ENCODE data around the gene HBM. TPM values are rescaled to one million over a fixed set of nuclear protein-coding genes. Genes with fewer than 3 reads are reported as not detected.

HBM gene
- total RNA-seq, 4 donors from 2014 or later, result 3.8 TPM; not detected in 3

DNA sequence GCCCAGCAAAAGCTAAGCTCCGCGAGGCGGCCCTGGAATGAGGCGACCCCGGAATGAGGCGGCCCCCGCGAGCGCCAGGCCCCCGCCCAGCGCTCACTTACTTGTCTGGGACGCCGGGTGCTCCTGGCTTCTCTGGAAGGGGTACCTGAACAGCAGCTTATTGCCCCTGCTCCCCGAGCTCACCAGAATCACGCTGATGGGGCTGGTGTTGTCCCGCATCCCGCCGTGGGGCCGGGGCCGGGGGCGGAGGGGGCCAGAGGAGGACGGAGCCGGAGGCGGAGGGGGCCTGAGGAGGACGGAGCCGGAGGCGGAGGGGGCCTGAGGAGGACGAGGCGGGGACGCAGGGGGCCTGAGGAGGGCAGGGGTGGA lies 27.7 kb upstream of the HBM start:
- no peaks in the 10 kb centered on the region for H3K36me3 ChIP-seq
- H3K4me1 ChIP-seq, result peaks cover 6 to 17% (median 12%) of the 10 kb centered on the region in 4 donors
- peak overlapping the region; percentile 79 to 88 (median 87) for H3K27ac ChIP-seq (replicated peaks in 1 of 4)
- peak overlapping the region; percentile 71 to 89 (median 72) for H3K4me3 ChIP-seq
- no peaks in the 10 kb centered on the region for H3K9me3 ChIP-seq
- TF ChIP-seq EP300 (IDR thresholded peaks at IDR 0.05) (no peak), POLR2A (IDR thresholded peaks at IDR 0.05; ENCODE audit: low read depth) (no peak), POLR2AphosphoS5 (IDR thresholded peaks at IDR 0.05) (no peak)
- TF ChIP-seq, protein P1, sequence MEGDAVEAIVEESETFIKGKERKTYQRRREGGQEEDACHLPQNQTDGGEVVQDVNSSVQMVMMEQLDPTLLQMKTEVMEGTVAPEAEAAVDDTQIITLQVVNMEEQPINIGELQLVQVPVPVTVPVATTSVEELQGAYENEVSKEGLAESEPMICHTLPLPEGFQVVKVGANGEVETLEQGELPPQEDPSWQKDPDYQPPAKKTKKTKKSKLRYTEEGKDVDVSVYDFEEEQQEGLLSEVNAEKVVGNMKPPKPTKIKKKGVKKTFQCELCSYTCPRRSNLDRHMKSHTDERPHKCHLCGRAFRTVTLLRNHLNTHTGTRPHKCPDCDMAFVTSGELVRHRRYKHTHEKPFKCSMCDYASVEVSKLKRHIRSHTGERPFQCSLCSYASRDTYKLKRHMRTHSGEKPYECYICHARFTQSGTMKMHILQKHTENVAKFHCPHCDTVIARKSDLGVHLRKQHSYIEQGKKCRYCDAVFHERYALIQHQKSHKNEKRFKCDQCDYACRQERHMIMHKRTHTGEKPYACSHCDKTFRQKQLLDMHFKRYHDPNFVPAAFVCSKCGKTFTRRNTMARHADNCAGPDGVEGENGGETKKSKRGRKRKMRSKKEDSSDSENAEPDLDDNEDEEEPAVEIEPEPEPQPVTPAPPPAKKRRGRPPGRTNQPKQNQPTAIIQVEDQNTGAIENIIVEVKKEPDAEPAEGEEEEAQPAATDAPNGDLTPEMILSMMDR (IDR thresholded peaks at IDR 0.05), result no peak
- H3K27me3 ChIP-seq, result peaks cover 0 to 7% (median 0%) of the 10 kb centered on the region in 4 donors
- DNase-seq (ENCODE audit: extremely low spot score), result no peak
- WGBS, result 3% methylated on average over 14 of the region's 30 CpGs
- intact Hi-C loops (cut with DNase I), result no loop called here

DNA sequence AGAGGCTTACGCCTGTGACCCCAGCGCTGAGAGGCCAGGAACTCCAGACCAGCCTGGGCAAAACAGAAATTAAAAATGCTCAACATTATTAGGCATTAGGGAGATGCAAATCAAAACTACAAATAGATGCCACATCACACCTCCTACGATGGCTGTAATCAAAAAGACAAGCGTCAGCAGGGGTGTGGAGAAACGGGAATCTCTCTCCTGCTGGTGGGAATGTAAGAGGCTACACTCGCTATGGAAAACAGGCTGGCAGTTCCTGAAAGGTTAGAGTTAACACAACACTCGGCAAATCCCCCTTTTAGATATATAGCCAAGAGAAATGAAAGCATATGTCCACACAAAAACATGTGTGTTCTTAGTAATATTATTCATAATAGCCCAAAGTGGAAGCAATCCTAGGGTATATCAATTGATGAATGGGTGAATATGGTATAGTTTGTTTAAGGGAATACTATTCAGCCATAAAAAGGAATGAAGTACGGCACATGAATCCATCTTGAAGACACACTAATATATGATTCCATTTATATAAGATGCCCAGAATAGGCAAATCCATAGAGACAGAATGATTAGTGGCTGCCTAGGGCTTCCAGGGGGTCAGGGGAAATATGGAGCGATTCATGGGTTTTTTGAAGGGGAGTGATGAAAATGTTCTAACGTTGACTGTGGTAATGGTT lies 25.5 kb upstream of the HBM start:
- TF ChIP-seq POLR2AphosphoS5 (IDR thresholded peaks at IDR 0.05), result no peak
- no peak for TF ChIP-seq EP300 (IDR thresholded peaks at IDR 0.05)
- TF ChIP-seq, protein P1 (IDR thresholded peaks at IDR 0.05), result no peak
- no peak for TF ChIP-seq POLR2A (IDR thresholded peaks at IDR 0.05; ENCODE audit: low read depth)
- Histone ChIP-seq H3K27me3 (peaks cover 0 to 11% (median 2%) of the 10 kb centered on the region in 4 donors), H3K4me1 (peaks cover 6 to 17% (median 12%) of the 10 kb centered on the region in 4 donors), H3K4me3 (no peak overlapping the region), H3K9me3 (no peaks in the 10 kb centered on the region), H3K27ac (replicated peaks in 1 of 4) (no peak overlapping the region), H3K36me3 (no peaks in the 10 kb centered on the region)
- WGBS, result 71% methylated on average over 10 of the region's 10 CpGs
- no peak for DNase-seq (ENCODE audit: extremely low spot score)
- intact Hi-C loops (cut with DNase I), result no loop called here

DNA sequence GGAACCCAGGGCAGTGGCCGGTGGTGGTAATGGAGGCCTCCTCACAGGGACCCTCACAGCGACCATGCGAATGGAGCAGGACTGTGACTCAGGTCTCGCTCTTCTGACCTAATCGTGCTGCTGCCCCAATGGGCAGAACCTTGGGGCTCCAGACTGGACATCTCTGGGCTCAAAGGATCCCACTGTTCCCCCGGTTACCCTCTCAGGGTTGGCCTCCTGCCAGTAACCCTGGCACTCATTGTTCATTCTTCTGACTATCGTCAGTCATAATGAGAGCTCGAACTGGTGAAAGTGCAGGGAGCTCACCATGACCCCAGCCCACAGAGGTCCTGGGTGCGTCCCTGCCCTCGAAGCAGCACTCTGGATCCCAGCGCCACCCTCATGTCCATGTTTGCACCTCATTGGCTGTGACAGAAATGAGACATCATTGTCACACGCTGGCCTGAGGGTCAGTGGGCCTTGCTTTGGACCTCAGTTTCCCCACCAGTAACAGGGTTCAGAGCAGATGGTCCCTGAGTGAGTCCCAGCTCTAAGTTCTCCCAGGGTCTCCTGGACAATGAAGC lies 23.3 kb upstream of the HBM start:
- 76% methylated on average over 12 of the region's 12 CpGs for WGBS
- no peaks in the 10 kb centered on the region for H3K9me3 ChIP-seq
- no peaks in the 10 kb centered on the region for H3K36me3 ChIP-seq
- peaks cover 3 to 12% (median 8%) of the 10 kb centered on the region in 4 donors for H3K4me1 ChIP-seq
- DNase-seq (ENCODE audit: extremely low spot score), result no peak
- H3K27ac ChIP-seq (replicated peaks in 1 of 4), result no peak overlapping the region
- H3K4me3 ChIP-seq, result no peak overlapping the region
- intact Hi-C loops (cut with DNase I), result no loop called here
- no peak for TF ChIP-seq POLR2A (IDR thresholded peaks at IDR 0.05; ENCODE audit: low read depth)
- TF ChIP-seq POLR2AphosphoS5 (IDR thresholded peaks at IDR 0.05), result no peak
- TF ChIP-seq EP300 (IDR thresholded peaks at IDR 0.05), result no peak
- TF ChIP-seq, protein P1 (IDR thresholded peaks at IDR 0.05), result no peak
- peaks cover 0 to 32% (median 2%) of the 10 kb centered on the region in 4 donors for H3K27me3 ChIP-seq

DNA sequence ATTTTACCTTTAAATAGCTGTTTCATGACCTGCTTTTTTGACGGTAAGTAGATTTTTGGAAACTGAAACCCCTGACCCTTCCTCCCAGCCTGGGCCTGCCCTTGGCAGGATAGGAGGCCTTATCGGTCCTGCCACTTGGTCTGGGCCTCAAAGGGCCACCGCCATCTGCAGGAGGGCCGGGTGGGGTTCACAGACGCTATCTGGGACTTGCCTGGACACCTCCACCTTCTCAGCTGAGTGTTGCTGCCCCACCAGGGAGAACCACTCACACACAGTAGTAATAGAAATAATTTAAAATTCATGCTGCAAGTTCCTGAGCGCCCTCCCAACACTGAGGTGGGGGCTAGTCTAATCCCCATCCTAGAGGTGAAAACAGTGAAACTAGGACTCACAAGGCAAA lies 22.7 kb upstream of the HBM start:
- Histone ChIP-seq H3K9me3 (no peaks in the 10 kb centered on the region), H3K36me3 (no peaks in the 10 kb centered on the region), H3K4me1 (peaks cover 0 to 8% (median 3%) of the 10 kb centered on the region in 4 donors), H3K4me3 (no peak overlapping the region), H3K27ac (replicated peaks in 1 of 4) (no peak overlapping the region), H3K27me3 (peaks cover 0 to 36% (median 2%) of the 10 kb centered on the region in 4 donors)
- DNase-seq (ENCODE audit: extremely low spot score), result no peak
- intact Hi-C loops (cut with DNase I), result no loop called here
- WGBS, result 84% methylated on average over 6 of the region's 6 CpGs
- TF ChIP-seq EP300 (IDR thresholded peaks at IDR 0.05) (no peak), POLR2AphosphoS5 (IDR thresholded peaks at IDR 0.05) (no peak), POLR2A (IDR thresholded peaks at IDR 0.05; ENCODE audit: low read depth) (no peak)
- TF ChIP-seq, protein P1 (IDR thresholded peaks at IDR 0.05), result no peak

All from esophagus muscularis mucosa (tissue), 4 donors.